GM10847 (cell line): ENCODE measurements around the gene KCNMA1.

Source experiments
- POLR2A ChIP-seq: IDR thresholded peaks from 2 replicates; pipeline ENCODE4 v1.6.1; 2011; ENCODE audit not compliant: insufficient read length; ENCODE audit errors: extremely low read depth

The KCNMA1 gene

GRCh38 chr10:77417806-77418640 lies 219.6 kb downstream of the KCNMA1 start:
- TF ChIP-seq POLR2A, result no peak

- TF ChIP-seq POLR2A, result no peak
Measured at GRCh38 chr10:77417359-77417758, 220.2 kb downstream of the KCNMA1 start.

- TF ChIP-seq POLR2A, result no peak
Measured at GRCh38 chr10:77416311-77417135, 221.1 kb downstream of the KCNMA1 start.

- TF ChIP-seq POLR2A, result no peak
Measured at GRCh38 chr10:77415313-77415960, 222.2 kb downstream of the KCNMA1 start.

- TF ChIP-seq POLR2A, result no peak
Measured at GRCh38 chr10:77413231-77413630, 224.4 kb downstream of the KCNMA1 start.

- no peak for TF ChIP-seq POLR2A
Measured at GRCh38 chr10:77411805-77412204, 225.8 kb downstream of the KCNMA1 start.

- TF ChIP-seq POLR2A, result no peak
Measured at GRCh38 chr10:77410523-77410922, 227.1 kb downstream of the KCNMA1 start.

- no peak for TF ChIP-seq POLR2A
Measured at GRCh38 chr10:77409697-77410471, 227.7 kb downstream of the KCNMA1 start.

- no peak for TF ChIP-seq POLR2A
Measured at GRCh38 chr10:77408259-77408658, 229.3 kb downstream of the KCNMA1 start.

- TF ChIP-seq POLR2A, result no peak
Measured at GRCh38 chr10:77406764-77407430, 230.7 kb downstream of the KCNMA1 start.

- TF ChIP-seq POLR2A, result no peak
Measured at GRCh38 chr10:77405771-77406241, 231.8 kb downstream of the KCNMA1 start.

- TF ChIP-seq POLR2A, result no peak
Measured at GRCh38 chr10:77404810-77405209, 232.8 kb downstream of the KCNMA1 start.

- TF ChIP-seq POLR2A, result no peak
Measured at GRCh38 chr10:77403761-77404160, 233.8 kb downstream of the KCNMA1 start.

- TF ChIP-seq POLR2A, result no peak
Measured at GRCh38 chr10:77401683-77402082, 235.9 kb downstream of the KCNMA1 start.

- no peak for TF ChIP-seq POLR2A
Measured at GRCh38 chr10:77400033-77400432, 237.6 kb downstream of the KCNMA1 start.
